OCI-LY3 (cell line): Measurements from ENCODE around the gene DENND1A.

Experiments used
- EZH2phosphoT487 ChIP-seq: fragments of 200-600 bp; shearing (Covaris generic); IDR thresholded peaks from 2 replicates; pipeline ENCODE4 v1.6.1; 2018; ENCODE audit warnings: antibody characterized with exemption, mixed run types, low read depth
- TF ChIP-seq, protein P1 (sequence below): fragments of 200-600, 300-600 bp; sonication (generic); IDR thresholded peaks from 2 replicates; pipeline ENCODE4 v1.5.1; 2014; ENCODE audit warnings: antibody characterized with exemption, low read length, low read depth

DNA sequence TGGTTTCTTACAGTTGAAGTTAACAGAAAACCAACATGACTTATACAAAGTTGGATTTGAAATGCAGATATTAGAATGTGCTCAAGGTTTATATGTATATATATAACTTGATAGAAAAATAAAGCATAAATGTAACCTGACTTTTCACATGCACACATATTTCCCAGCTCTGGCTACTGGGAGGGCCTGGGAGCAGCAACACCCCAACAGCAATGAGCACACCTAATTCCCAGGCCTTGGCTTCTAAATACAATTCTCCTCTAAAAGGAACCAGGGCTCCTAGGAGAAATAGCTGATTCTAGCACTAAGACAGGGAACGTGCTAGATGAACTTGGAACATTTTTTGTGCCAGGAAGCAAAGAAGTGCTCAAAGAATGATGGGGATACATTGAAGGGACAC is 42.1 kb downstream of the DENND1A start:
- TF ChIP-seq, protein P1, sequence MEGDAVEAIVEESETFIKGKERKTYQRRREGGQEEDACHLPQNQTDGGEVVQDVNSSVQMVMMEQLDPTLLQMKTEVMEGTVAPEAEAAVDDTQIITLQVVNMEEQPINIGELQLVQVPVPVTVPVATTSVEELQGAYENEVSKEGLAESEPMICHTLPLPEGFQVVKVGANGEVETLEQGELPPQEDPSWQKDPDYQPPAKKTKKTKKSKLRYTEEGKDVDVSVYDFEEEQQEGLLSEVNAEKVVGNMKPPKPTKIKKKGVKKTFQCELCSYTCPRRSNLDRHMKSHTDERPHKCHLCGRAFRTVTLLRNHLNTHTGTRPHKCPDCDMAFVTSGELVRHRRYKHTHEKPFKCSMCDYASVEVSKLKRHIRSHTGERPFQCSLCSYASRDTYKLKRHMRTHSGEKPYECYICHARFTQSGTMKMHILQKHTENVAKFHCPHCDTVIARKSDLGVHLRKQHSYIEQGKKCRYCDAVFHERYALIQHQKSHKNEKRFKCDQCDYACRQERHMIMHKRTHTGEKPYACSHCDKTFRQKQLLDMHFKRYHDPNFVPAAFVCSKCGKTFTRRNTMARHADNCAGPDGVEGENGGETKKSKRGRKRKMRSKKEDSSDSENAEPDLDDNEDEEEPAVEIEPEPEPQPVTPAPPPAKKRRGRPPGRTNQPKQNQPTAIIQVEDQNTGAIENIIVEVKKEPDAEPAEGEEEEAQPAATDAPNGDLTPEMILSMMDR, result no peak
- no peak for TF ChIP-seq EZH2phosphoT487
